Endothelial cell of umbilical vein (primary cell): ENCODE data around the gene SYNPO2. TPM values are rescaled to one million over a fixed set of nuclear protein-coding genes. Genes with fewer than 3 reads are reported as not detected.
"Not testable (repeated sequence)": the region's sequence is repeated elsewhere in the genome, so short reads cannot be mapped to it uniquely, and the experiment has no call there.

ENCODE experiments used
- BruUV-seq: library from RNA; stranded (reverse); fragments of 400-500 nt; replicated peaks from 2 replicates; lab custom pipeline; 2021; lab: Mats Ljungman, UMichigan
- CTCF ChIA-PET: fragments of 300-600, 350-600 bp; sonication (Branson Sonifier 250); formaldehyde crosslinking; loops from one replicate; lab custom pipeline; 2021; ENCODE audit warnings: antibody characterized with exemption, inconsistent platforms; lab: Charles Lee
- POLR2A ChIA-PET: fragments of 300-600, 350-600 bp; sonication (Branson Sonifier 250); formaldehyde crosslinking; loops from one replicate; lab custom pipeline; 2021; ENCODE audit warnings: antibody characterized with exemption, inconsistent platforms; lab: Charles Lee
- DNase-seq: peaks from one replicate; pipeline ENCODE4 v3.0.0-alpha.2; 2011; ENCODE audit warnings: low read depth, low spot score
- FAIRE-seq: peaks from 2 replicates; lab custom pipeline; 2011; peaks lifted over from hg19 to GRCh38; lab: Jason Lieb, UNC
- H2AFZ ChIP-seq: 2 replicates; pipeline ENCODE4 v1.6.0; 2012; ENCODE audit warnings: low read depth, low read length, control low read depth, inconsistent platforms
- H3K27ac ChIP-seq: 2 replicates; pipeline ENCODE4 v1.5.1; 2011; ENCODE audit warnings: low read depth, mild to moderate bottlenecking, control low read depth, low read length, moderate library complexity; ENCODE audit not compliant: insufficient read depth
- H3K27me3 ChIP-seq, 2 experiments: 2 replicates each; pipeline versions ENCODE4 v1.6.0 to v1.6.1; 2011; ENCODE audit warnings: low read length in 2 of 2, mixed read lengths in 1 of 2; ENCODE audit not compliant: control insufficient read depth in 2 of 2, insufficient read depth in 2 of 2
- H3K36me3 ChIP-seq, 2 experiments: 2 replicates in 1 of 2; 3 replicates in 1 of 2; pipeline ENCODE4 v1.5.1; 2011; ENCODE audit warnings: low read length in 2 of 2, mild to moderate bottlenecking in 1 of 2, moderate library complexity in 1 of 2; ENCODE audit not compliant: control insufficient read depth in 2 of 2, insufficient read depth in 2 of 2; ENCODE audit errors: extremely low read depth in 1 of 2
- H3K4me1 ChIP-seq: 3 replicates; pipeline ENCODE4 v1.5.1; 2011; ENCODE audit warnings: mild to moderate bottlenecking, low read length; ENCODE audit not compliant: control insufficient read depth, insufficient read depth; ENCODE audit errors: extremely low read depth
- H3K4me2 ChIP-seq: 2 replicates; pipeline ENCODE4 v1.6.1; 2011; ENCODE audit warnings: low read length, control low read depth, mixed read lengths; ENCODE audit not compliant: insufficient read depth
- H3K4me3 ChIP-seq, 3 experiments: fragments of 200-600 bp in 1 of 3; sonication (generic), shearing (Covaris generic) in 1 of 3; replicated peaks in 1 of 3; 2 replicates each; pipeline ENCODE4 v1.5.1; 2011 to 2016; ENCODE audit warnings: control low read depth in 3 of 3, low read length in 3 of 3, mild to moderate bottlenecking in 2 of 3, inconsistent platforms in 1 of 3, low read depth in 1 of 3, moderate library complexity in 1 of 3; ENCODE audit not compliant: insufficient read depth in 1 of 3
- H3K79me2 ChIP-seq: 2 replicates; pipeline ENCODE4 v1.6.0; 2012; ENCODE audit warnings: low read length, inconsistent platforms; ENCODE audit not compliant: control insufficient read depth, insufficient read depth
- H3K9ac ChIP-seq: replicated peaks from 2 replicates; pipeline ENCODE3; 2011; ENCODE audit warnings: low read length, control low read depth; ENCODE audit not compliant: insufficient read depth; ENCODE audit errors: extremely low read depth
- H3K9me1 ChIP-seq: replicated peaks from 3 replicates; pipeline ENCODE4 v1.6.0; 2011; ENCODE audit warnings: mild to moderate bottlenecking, low read length; ENCODE audit not compliant: control insufficient read depth, insufficient read depth; ENCODE audit errors: extremely low read depth
- H3K9me3 ChIP-seq: replicated peaks from 2 replicates; pipeline ENCODE4 v1.5.1; 2012; ENCODE audit warnings: low read length, inconsistent platforms; ENCODE audit not compliant: control insufficient read depth, insufficient read depth
- H4K20me1 ChIP-seq: replicated peaks from 2 replicates; pipeline ENCODE3; 2011; ENCODE audit warnings: mild to moderate bottlenecking, low read length; ENCODE audit not compliant: control insufficient read depth, insufficient read depth; ENCODE audit errors: extremely low read depth
- EZH2 ChIP-seq: IDR thresholded peaks from 2 replicates; pipeline ENCODE4 v1.6.1; 2012; ENCODE audit warnings: borderline replicate concordance, low read depth, mild to moderate bottlenecking, moderate library complexity, low read length, inconsistent platforms; ENCODE audit not compliant: severe bottlenecking
- FOS ChIP-seq: IDR thresholded peaks from 2 replicates; pipeline ENCODE4 v1.6.1; 2011; ENCODE audit warnings: mild to moderate bottlenecking, low read length, moderate library complexity, borderline replicate concordance; ENCODE audit not compliant: insufficient read depth
- JUN ChIP-seq: IDR thresholded peaks from 2 replicates; pipeline ENCODE4 v1.6.1; 2011; ENCODE audit warnings: borderline replicate concordance, low read depth; ENCODE audit not compliant: insufficient read length, insufficient read depth
- dilution Hi-C: fragments of 300-500 bp; cut with MboI; formaldehyde crosslinking; loops from one replicate; pipeline ENCODE4 v1.15.0; 2019; ENCODE audit warnings: low sequenced_read_pairs; ENCODE audit not compliant: extremely low pct_ligation_motif_present
- intact Hi-C: fragments of 100-400 bp; cut with micrococcal nuclease; formaldehyde crosslinking; loops from one replicate; pipeline ENCODE4 v1.10.0; 2022
- polyA plus RNA-seq, 4 experiments: library from polyadenylated mRNA; depleted of rRNA in 3 of 4; stranded (reverse) in 3 of 4; unstranded in 1 of 4; fragments of >200 nt; gene quantifications; 2 replicates each; pipeline versions ENCODE4 v1.2.1 to v1.2.3, GENCODE V29; 2011 to 2012; ENCODE audit warnings: missing spikeins in 1 of 4
- total RNA-seq: library from RNA; stranded (reverse); gene quantifications from 2 replicates; pipeline ENCODE4 v1.2.3, GENCODE V29; 2021
- TF ChIP-seq, protein P1 (sequence below): IDR thresholded peaks from 2 replicates; pipeline ENCODE4 v1.6.1; 2011; ENCODE audit not compliant: insufficient read depth, insufficient read length

SYNPO2 gene
- total and polyA plus RNA-seq, 2 donors (not counting 3 experiments of a cell fraction or from before 2014, with no cell fraction given), result 0.06 to 0.13 TPM

- no peaks in the 10 kb centered on the region for H3K9me3 ChIP-seq
- no peaks in the 10 kb centered on the region for H3K4me1 ChIP-seq
- H3K36me3 ChIP-seq, result no peaks in the 10 kb centered on the region
- no peak overlapping the region for H2AFZ ChIP-seq
- no TSS peak for BruUV-seq
- H3K27ac ChIP-seq, result no peak overlapping the region
- intact Hi-C loops (no loop called here), dilution Hi-C loops (no loop called here)
- no peaks in the 10 kb centered on the region for H3K79me2 ChIP-seq
- H4K20me1 ChIP-seq, result no peaks in the 10 kb centered on the region
- H3K9ac ChIP-seq, result no peak overlapping the region
- POLR2A ChIA-PET, result no interaction called here
- DNase-seq, result no peak
- FAIRE-seq, result no peak
- H3K4me3 ChIP-seq, result no peak overlapping the region
- CTCF ChIA-PET, result interaction anchor here (1.0 kb wide), 1 partner anchor 38 kb away, joined by 3 read pairs; no protein-coding TSS in a partner anchor
- peaks cover 2 to 3% of the 10 kb centered on the region in 2 experiments for H3K27me3 ChIP-seq
- no peaks in the 10 kb centered on the region for H3K9me1 ChIP-seq
- TF ChIP-seq FOS, result no peak
- no peak for TF ChIP-seq JUN
- TF ChIP-seq EZH2, result no peak
- TF ChIP-seq, protein P1, sequence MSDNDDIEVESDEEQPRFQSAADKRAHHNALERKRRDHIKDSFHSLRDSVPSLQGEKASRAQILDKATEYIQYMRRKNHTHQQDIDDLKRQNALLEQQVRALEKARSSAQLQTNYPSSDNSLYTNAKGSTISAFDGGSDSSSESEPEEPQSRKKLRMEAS, result no peak
- no peak overlapping the region for H3K4me2 ChIP-seq
These were observed 120.1 kb downstream of the SYNPO2 start for GRCh38 chr4:119008761-119009160.

GRCh38 chr4:119010221-119010620, 121.6 kb downstream of the SYNPO2 start:
- H3K9me3 ChIP-seq, H3K9ac ChIP-seq, DNase-seq, H3K36me3 ChIP-seq, dilution Hi-C loops, POLR2A ChIA-PET, H4K20me1 ChIP-seq, H3K27me3 ChIP-seq, H3K27ac ChIP-seq, H3K4me2 ChIP-seq, BruUV-seq, H2AFZ ChIP-seq, intact Hi-C loops, H3K9me1 ChIP-seq, H3K79me2 ChIP-seq, FAIRE-seq, H3K4me3 ChIP-seq, H3K4me1 ChIP-seq: not testable (repeated sequence)
- CTCF ChIA-PET, result interaction anchor here (0.8 kb wide), 1 partner anchor 24 kb away, joined by 3 read pairs; no protein-coding TSS in a partner anchor
